Measurements from ENCODE around the gene SCFD2. TPM values are rescaled to one million over a fixed set of nuclear protein-coding genes. Genes with fewer than 3 reads are reported as not detected.

Gene SCFD2
- total RNA-seq, 1 experiment from 2014 or later = 12.4 TPM

- ChIA-PET CTCF (no interaction called here), POLR2A (no interaction called here)
- ATAC-seq (no peak), DNase-seq (ENCODE audit: low spot score) (no peak)
- TF ChIP-seq MLX (CRISPR knock-in tag; IDR thresholded peaks at IDR 0.05) (no peak), ZBTB21 (CRISPR knock-in tag; IDR thresholded peaks at IDR 0.05; ENCODE audit: borderline replicate concordance) (no peak), FOXJ3 (CRISPR knock-in tag; IDR thresholded peaks at IDR 0.05; ENCODE audit: borderline replicate concordance) (no peak), ATF1 (CRISPR knock-in tag; IDR thresholded peaks at IDR 0.05) (no peak)
- peaks cover 9% of the 10 kb centered on the region for H3K4me1 Mint-ChIP-seq
- H3K27ac Mint-ChIP-seq = no peak overlapping the region
- H3K4me3 Mint-ChIP-seq = no peak overlapping the region
- H3K27me3 Mint-ChIP-seq (ENCODE audit: low read depth) = no peaks in the 10 kb centered on the region
- peaks cover 2% of the 10 kb centered on the region for H3K36me3 Mint-ChIP-seq
- H3K9me3 Mint-ChIP-seq = peaks cover 6% of the 10 kb centered on the region
These were observed 325.4 kb downstream of the SCFD2 start for GRCh38 chr4:53040459-53040815.

- ChIA-PET POLR2A (no interaction called here), CTCF (interaction anchor here (0.5 to 1.3 kb wide), 3 partner anchors 23 to 1194 kb away, joined by 3 to 5 read pairs (median 3); no protein-coding TSS in a partner anchor)
- DNase-seq (ENCODE audit: low spot score) (no peak), ATAC-seq (no peak)
- Mint-ChIP-seq H3K9me3 (peaks cover 12% of the 10 kb centered on the region), H3K4me3 (no peak overlapping the region), H3K4me1 (peaks cover 9% of the 10 kb centered on the region), H3K27ac (no peak overlapping the region), H3K36me3 (peaks cover 6% of the 10 kb centered on the region), H3K27me3 (ENCODE audit: low read depth) (no peaks in the 10 kb centered on the region)
- TF ChIP-seq ARID4B (CRISPR knock-in tag; IDR thresholded peaks at IDR 0.05; ENCODE audit: borderline replicate concordance) = no peak
- no peak for TF ChIP-seq ZBTB43 (CRISPR knock-in tag; IDR thresholded peaks at IDR 0.05)
- TF ChIP-seq ELF4 (CRISPR knock-in tag; IDR thresholded peaks at IDR 0.05; ENCODE audit: low read depth) = no peak
- no peak for TF ChIP-seq ZNF121 (CRISPR knock-in tag; IDR thresholded peaks at IDR 0.05)
- no peak for TF ChIP-seq MYBL2 (CRISPR knock-in tag; IDR thresholded peaks at IDR 0.05)
- TF ChIP-seq ESRRA (CRISPR knock-in tag; IDR thresholded peaks at IDR 0.05; ENCODE audit: borderline replicate concordance) = no peak
- no peak for TF ChIP-seq OVOL2 (CRISPR knock-in tag; IDR thresholded peaks at IDR 0.05; ENCODE audit: borderline replicate concordance)
- TF ChIP-seq FOXK1 (CRISPR knock-in tag; IDR thresholded peaks at IDR 0.05) = no peak
- no peak for TF ChIP-seq ZNF425 (CRISPR knock-in tag; conservative IDR thresholded peaks at IDR 0.05)
- no peak for TF ChIP-seq KAT7 (CRISPR knock-in tag; IDR thresholded peaks at IDR 0.05; ENCODE audit: borderline replicate concordance)
- TF ChIP-seq CREB1 (CRISPR knock-in tag; IDR thresholded peaks at IDR 0.05) = no peak
- no peak for TF ChIP-seq ZSCAN18 (CRISPR knock-in tag; IDR thresholded peaks at IDR 0.05)
- no peak for TF ChIP-seq PRDM15 (CRISPR knock-in tag; IDR thresholded peaks at IDR 0.05)
- no peak for TF ChIP-seq ZNF671 (CRISPR knock-in tag; IDR thresholded peaks at IDR 0.05)
- no peak for TF ChIP-seq ATF1 (CRISPR knock-in tag; IDR thresholded peaks at IDR 0.05)
- TF ChIP-seq TEAD1 (CRISPR knock-in tag; IDR thresholded peaks at IDR 0.05) = no peak
These were observed 326.0 kb downstream of the SCFD2 start for GRCh38 chr4:53039741-53040458.

Data from WTC11 (cell line).